Keratinocyte (primary cell): ENCODE measurements around the gene UMODL1.

ENCODE experiments used
- CTCF ChIP-seq, 3 experiments: IDR thresholded peaks in 1 of 3; conservative IDR thresholded peaks in 1 of 3; optimal IDR thresholded peaks in 1 of 3; 2 replicates in 2 of 3; 3 replicates in 1 of 3; pipeline versions ENCODE3 to v1.5.1; 2011; ENCODE audit warnings: low read length in 3 of 3, mild to moderate bottlenecking in 3 of 3, moderate library complexity in 2 of 3, control low read depth in 1 of 3, inconsistent platforms in 1 of 3; ENCODE audit not compliant: insufficient read depth in 2 of 3; ENCODE audit errors: extremely low read depth in 1 of 3
- EZH2 ChIP-seq: IDR thresholded peaks from one replicate; pipeline ENCODE4 v1.6.1; 2012; ENCODE audit warnings: inconsistent platforms, mild to moderate bottlenecking, low read length, moderate library complexity

- no peak for TF ChIP-seq CTCF (optimal IDR thresholded peaks at IDR 0.05 in 1 of 3, IDR thresholded peaks at IDR 0.05 in 1 of 3, conservative IDR thresholded peaks at IDR 0.05 in 1 of 3; ENCODE audit: extremely low read depth in 1 of 3, insufficient read depth in 2 of 3, low read length in 3 of 3)
- no peak for TF ChIP-seq EZH2
These were observed 119.4 kb downstream of the UMODL1 start for GRCh38 chr21:42190486-42190863.
